PC-3 (cell line): ENCODE results near the gene ANTXR2. TPM values are rescaled to one million over a fixed set of nuclear protein-coding genes. Genes with fewer than 3 reads are reported as not detected.

Experiments used
- ATAC-seq: fragments of 200-7000 bp; cut with Tn5 transposase; 2 replicates; pipeline ENCODE4 v1.9.1; 2020; ENCODE audit warnings: mild to moderate bottlenecking, moderate library complexity
- BruUV-seq: library from RNA; stranded (reverse); fragments of 400-500 nt; replicated peaks from 2 replicates; lab custom pipeline; 2021; lab: Mats Ljungman, UMichigan
- CTCF ChIA-PET: fragments of 300-600 bp; sonication (Branson Sonifier 250); formaldehyde crosslinking; loops from one replicate; lab custom pipeline; 2022; ENCODE audit warnings: antibody characterized with exemption; lab: Charles Lee
- POLR2A ChIA-PET: fragments of 300-600 bp; sonication (Branson Sonifier 250); formaldehyde crosslinking; loops from one replicate; lab custom pipeline; 2022; ENCODE audit warnings: antibody characterized with exemption; ENCODE audit not compliant: unreplicated experiment; lab: Charles Lee
- DNase-seq: peaks from one replicate; pipeline ENCODE4 v3.0.0-alpha.2; 2015
- H2AFZ ChIP-seq: fragments of 300-600 bp; sonication (generic); 2 replicates; pipeline ENCODE4 v1.6.0; 2016; ENCODE audit warnings: antibody characterized with exemption, low read length
- H3F3A ChIP-seq: fragments of 300-600 bp; sonication (generic); one replicate; pipeline ENCODE4 v1.6.0; 2017; ENCODE audit warnings: antibody characterized with exemption, low read length, control low read depth, mild to moderate bottlenecking; ENCODE audit not compliant: unreplicated experiment
- H3K27ac ChIP-seq: fragments of 300-600 bp; sonication (generic); 2 replicates; pipeline ENCODE4 v1.5.1; 2016; ENCODE audit warnings: mild to moderate bottlenecking, low read length
- H3K27me3 ChIP-seq: fragments of 300-600 bp; sonication (generic); 2 replicates; pipeline ENCODE4 v1.6.1; 2016; ENCODE audit warnings: low read length, mixed read lengths
- H3K36me3 ChIP-seq: fragments of 300-600 bp; sonication (generic); 2 replicates; pipeline ENCODE4 v1.6.1; 2016; ENCODE audit warnings: low read depth, mixed run types, low read length, mixed read lengths
- H3K4me1 ChIP-seq: fragments of 300-600 bp; sonication (generic); 2 replicates; pipeline ENCODE4 v1.5.1; 2016; ENCODE audit warnings: low read length; ENCODE audit not compliant: insufficient read depth
- H3K4me2 ChIP-seq: fragments of 300-600 bp; sonication (generic); 2 replicates; pipeline ENCODE4 v1.6.0; 2016; ENCODE audit warnings: low read length
- H3K4me3 ChIP-seq: fragments of 300-600 bp; sonication (generic); 2 replicates; pipeline ENCODE4 v1.5.1; 2016; ENCODE audit warnings: mild to moderate bottlenecking, low read length, mixed read lengths
- H3K79me2 ChIP-seq: fragments of 300-600 bp; sonication (generic); 2 replicates; pipeline ENCODE4 v1.6.1; 2017; ENCODE audit warnings: low read length, mixed read lengths
- H3K9ac ChIP-seq: fragments of 300-600 bp; sonication (generic); 2 replicates; pipeline ENCODE4 v1.6.0; 2016; ENCODE audit warnings: mild to moderate bottlenecking, low read length
- H3K9me2 ChIP-seq: fragments of 300-600 bp; sonication (generic); replicated peaks from 2 replicates; pipeline ENCODE4 v1.6.1; 2016; ENCODE audit warnings: mixed run types, low read length, mixed read lengths
- H3K9me3 ChIP-seq: fragments of 300-600 bp; sonication (generic); 2 replicates; pipeline ENCODE4 v1.6.1; 2016; ENCODE audit warnings: low read length, mixed read lengths
- H4K20me1 ChIP-seq: fragments of 300-600 bp; sonication (generic); 2 replicates; pipeline ENCODE4 v1.6.1; 2016; ENCODE audit warnings: low read length, mixed read lengths
- CTCF ChIP-seq: fragments of 300-600 bp; sonication (generic); conservative IDR thresholded peaks from 2 replicates; pipeline ENCODE4 v1.5.1; 2017; ENCODE audit warnings: antibody characterized with exemption, low read depth, mild to moderate bottlenecking, low read length
- EZH2 ChIP-seq: fragments of 300-600 bp; sonication (generic); IDR thresholded peaks from one replicate; pipeline ENCODE4 v1.6.1; 2017; ENCODE audit warnings: antibody characterized with exemption, mild to moderate bottlenecking, low read length; ENCODE audit not compliant: unreplicated experiment
- EZH2phosphoT487 ChIP-seq: fragments of 300-600 bp; sonication (generic); IDR thresholded peaks from 2 replicates; pipeline ENCODE4 v1.6.1; 2018; ENCODE audit warnings: mild to moderate bottlenecking, antibody characterized with exemption, low read length, borderline replicate concordance
- intact Hi-C: fragments of 100-400 bp; cut with micrococcal nuclease; formaldehyde crosslinking; loops from 2 replicates; pipeline ENCODE4 v1.9.0; 2023
- total RNA-seq: library from RNA; depleted of rRNA; stranded (reverse); fragments of >200 nt; gene quantifications from 2 replicates; pipeline ENCODE4 v1.2.3, GENCODE V29; 2014

ANTXR2 gene
- total RNA-seq, 1 experiment from 2014 or later, result 43.9 TPM

DNA sequence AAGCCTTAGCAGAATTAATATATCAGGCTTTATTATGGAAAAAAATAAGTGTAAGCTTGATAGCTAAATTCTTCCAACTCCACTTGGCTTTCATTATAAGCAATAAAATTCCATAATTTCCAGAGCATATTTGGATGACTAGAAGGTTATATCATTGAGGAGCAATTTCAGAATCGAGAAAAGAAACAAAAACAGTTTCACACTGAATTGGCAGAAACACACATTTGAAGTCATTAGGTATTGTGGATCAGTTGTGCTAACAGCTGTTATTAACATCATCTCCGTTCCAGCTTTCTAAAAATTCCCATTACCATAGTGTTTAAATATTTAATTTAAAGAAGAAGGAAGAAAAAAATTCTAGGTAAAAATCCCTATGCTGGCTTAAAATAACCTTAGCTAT is 92.6 kb downstream of the ANTXR2 start:
- H3K9me3 ChIP-seq, result no peaks in the 10 kb centered on the region
- no peak overlapping the region for H2AFZ ChIP-seq
- no peaks in the 10 kb centered on the region for H3K4me1 ChIP-seq
- BruUV-seq, result no TSS peak
- no peak overlapping the region for H3K4me3 ChIP-seq
- H4K20me1 ChIP-seq, result no peaks in the 10 kb centered on the region
- no peaks in the 10 kb centered on the region for H3K9me2 ChIP-seq
- ChIA-PET POLR2A (no interaction called here), CTCF (interaction anchor here (0.7 kb wide), 1 partner anchor 78 kb away, joined by 3 read pairs; no protein-coding TSS in a partner anchor)
- peaks cover 27% of the 10 kb centered on the region; the same call in 1 of the 2 replicates for H3K36me3 ChIP-seq
- TF ChIP-seq EZH2phosphoT487, result no peak
- no peak for TF ChIP-seq CTCF
- no peak for TF ChIP-seq EZH2
- H3F3A ChIP-seq, result no peaks in the 10 kb centered on the region
- ATAC-seq (no peak), DNase-seq (no peak)
- no peak overlapping the region for H3K27ac ChIP-seq
- no peaks in the 10 kb centered on the region for H3K79me2 ChIP-seq
- intact Hi-C loops, result no loop called here
- H3K4me2 ChIP-seq, result no peak overlapping the region
- H3K27me3 ChIP-seq, result no peaks in the 10 kb centered on the region
- no peak overlapping the region for H3K9ac ChIP-seq

DNA sequence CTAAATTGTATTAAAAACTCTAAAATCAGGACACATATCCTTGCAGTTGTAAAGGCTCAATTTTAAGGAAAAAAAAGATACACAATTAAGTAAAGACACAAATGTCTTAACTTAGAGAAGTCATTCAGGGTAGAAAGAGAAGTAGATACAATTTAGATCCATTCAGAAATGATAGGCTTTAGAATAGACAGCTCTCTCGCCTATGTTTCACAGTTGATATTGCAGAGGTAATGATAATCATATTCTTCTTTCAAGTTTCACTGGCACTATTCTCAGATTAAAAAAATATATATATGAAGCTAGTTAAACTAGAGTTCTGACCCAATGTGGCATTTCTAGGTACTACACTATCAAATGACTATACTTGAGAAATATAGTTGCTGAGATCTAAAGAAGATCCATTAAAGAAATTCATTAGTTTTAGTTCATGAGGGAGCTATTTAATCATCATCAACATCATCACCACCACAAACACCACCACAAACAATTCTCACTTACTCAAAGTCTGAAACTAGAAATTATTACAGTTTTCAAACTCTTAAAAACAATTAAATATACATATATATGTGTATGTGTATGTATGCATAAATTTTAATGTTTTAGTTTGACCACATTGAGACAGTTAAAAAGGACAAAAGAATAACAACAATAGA is 93.1 kb downstream of the ANTXR2 start:
- Histone ChIP-seq H3K9me3 (no peaks in the 10 kb centered on the region), H3K27ac (no peak overlapping the region), H3F3A (no peaks in the 10 kb centered on the region), H4K20me1 (no peaks in the 10 kb centered on the region), H3K9me2 (no peaks in the 10 kb centered on the region), H3K36me3 (peaks cover 27% of the 10 kb centered on the region; the same call in 1 of the 2 replicates), H3K27me3 (no peaks in the 10 kb centered on the region), H3K4me1 (no peaks in the 10 kb centered on the region), H3K79me2 (no peaks in the 10 kb centered on the region), H3K9ac (no peak overlapping the region), H3K4me2 (no peak overlapping the region), H2AFZ (no peak overlapping the region), H3K4me3 (no peak overlapping the region)
- BruUV-seq, result no TSS peak
- intact Hi-C loops, result no loop called here
- DNase-seq (no peak), ATAC-seq (no peak)
- TF ChIP-seq CTCF, result no peak
- no peak for TF ChIP-seq EZH2
- POLR2A ChIA-PET, result no interaction called here
- CTCF ChIA-PET, result interaction anchor here (0.7 kb wide), 1 partner anchor 78 kb away, joined by 3 read pairs; no protein-coding TSS in a partner anchor

GRCh38 chr4:79977131-79977840 is 95.7 kb downstream of the ANTXR2 start:
- Histone ChIP-seq H3K4me1 (no peaks in the 10 kb centered on the region), H3K4me3 (no peak overlapping the region), H3K27me3 (no peaks in the 10 kb centered on the region), H3K36me3 (peaks cover 27% of the 10 kb centered on the region), H3K79me2 (no peaks in the 10 kb centered on the region), H4K20me1 (no peaks in the 10 kb centered on the region), H3K27ac (no peak overlapping the region), H3K9ac (no peak overlapping the region), H2AFZ (no peak overlapping the region), H3F3A (no peaks in the 10 kb centered on the region), H3K4me2 (no peak overlapping the region), H3K9me2 (no peaks in the 10 kb centered on the region), H3K9me3 (no peaks in the 10 kb centered on the region)
- ChIA-PET CTCF (no interaction called here), POLR2A (no interaction called here)
- intact Hi-C loops, result no loop called here
- no TSS peak for BruUV-seq
- DNase-seq (no peak), ATAC-seq (no peak)
- TF ChIP-seq EZH2phosphoT487, result no peak
- no peak for TF ChIP-seq CTCF
- no peak for TF ChIP-seq EZH2
